Large intestine (tissue), 3 donors: ENCODE data around the gene NUDT5. TPM values are rescaled to one million over a fixed set of nuclear protein-coding genes. Genes with fewer than 3 reads are reported as not detected.

Experiments
- DNase-seq, 2 donors: peaks; one replicate each; pipeline versions ENCODE4 v3.0.0 to v3.0.0-alpha.2; 2013
- H3K27ac ChIP-seq: one replicate; pipeline ENCODE4 v1.5.1; 2013; ENCODE audit warnings: low read length
- H3K27me3 ChIP-seq: 2 replicates; pipeline ENCODE4 v1.6.1; 2013; ENCODE audit warnings: low read length; ENCODE audit not compliant: control insufficient read depth, insufficient read depth
- H3K36me3 ChIP-seq: 2 replicates; pipeline ENCODE4 v1.6.1; 2013; ENCODE audit warnings: low read length; ENCODE audit not compliant: control insufficient read depth, insufficient read depth
- H3K4me1 ChIP-seq: one replicate; pipeline ENCODE4 v1.6.1; 2013; ENCODE audit warnings: low read length; ENCODE audit not compliant: control insufficient read depth, insufficient read depth
- H3K4me3 ChIP-seq: one replicate; pipeline ENCODE4 v1.5.1; 2013; ENCODE audit warnings: low read length
- H3K9me3 ChIP-seq: one replicate; pipeline ENCODE4 v1.6.1; 2013; ENCODE audit warnings: mild to moderate bottlenecking, low read depth, low read length, moderate library complexity; ENCODE audit not compliant: control insufficient read depth
- whole genome bisulfite sequencing: methylation state at CpG from one replicate; pipeline ENCODE4 v1.1.5; 2013; ENCODE audit warnings: low lambda C conversion rate; ENCODE audit not compliant: insufficient coverage; 5-methylcytosine and 5-hydroxymethylcytosine counted together
- polyA plus RNA-seq: library from polyadenylated mRNA; unstranded; fragments of 120-200 nt; gene quantifications from one replicate; pipeline ENCODE4 v1.2.1, GENCODE V29; 2013

NUDT5 gene
- polyA plus RNA-seq, 1 donor: 45.9 TPM

DNA sequence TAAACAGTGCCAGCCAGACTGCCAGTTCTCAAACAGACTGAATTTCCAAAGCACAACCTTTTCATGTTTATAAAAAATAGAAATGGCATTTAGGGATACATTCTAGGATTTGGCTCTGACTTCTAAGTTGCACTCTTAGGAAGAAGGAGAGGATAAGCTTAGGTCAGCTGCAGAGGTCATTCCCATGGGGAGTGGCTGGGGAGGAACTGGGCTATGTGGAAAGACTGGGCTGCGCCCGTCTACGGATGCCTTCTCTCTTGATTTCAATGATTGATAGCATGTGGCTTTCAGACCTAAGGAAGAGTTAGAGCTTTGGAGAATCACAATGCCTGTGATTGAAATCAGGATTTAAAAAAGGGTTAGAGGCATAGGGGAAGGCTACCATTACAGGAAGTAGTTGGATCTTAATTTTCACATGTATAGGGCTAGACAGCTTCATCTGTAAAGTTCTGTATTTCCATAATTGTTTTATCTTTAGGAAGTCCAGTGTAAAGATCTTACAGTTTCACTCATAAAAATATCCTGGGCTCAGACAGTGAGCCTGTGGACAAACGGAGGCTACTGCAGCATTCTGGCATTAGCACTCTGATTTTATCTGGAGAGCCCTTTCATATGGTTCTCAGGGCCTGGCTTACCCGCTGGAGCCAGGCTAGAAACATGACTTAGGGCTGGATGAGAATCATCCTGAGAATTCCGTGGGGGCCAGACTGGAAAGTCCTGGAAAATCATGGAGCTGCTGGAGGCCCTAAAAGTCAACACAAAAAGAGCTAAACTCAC, 29.5 kb downstream of the NUDT5 start:
- Histone ChIP-seq H3K27me3 (no peaks in the 10 kb centered on the region), H3K9me3 (no peaks in the 10 kb centered on the region), H3K4me3 (no peak overlapping the region), H3K27ac (no peak overlapping the region), H3K4me1 (no peaks in the 10 kb centered on the region), H3K36me3 (peaks cover 69% of the 10 kb centered on the region)
- no peak for DNase-seq
- no CpG with 5 or more reads among the region's 6 CpGs for WGBS

DNA sequence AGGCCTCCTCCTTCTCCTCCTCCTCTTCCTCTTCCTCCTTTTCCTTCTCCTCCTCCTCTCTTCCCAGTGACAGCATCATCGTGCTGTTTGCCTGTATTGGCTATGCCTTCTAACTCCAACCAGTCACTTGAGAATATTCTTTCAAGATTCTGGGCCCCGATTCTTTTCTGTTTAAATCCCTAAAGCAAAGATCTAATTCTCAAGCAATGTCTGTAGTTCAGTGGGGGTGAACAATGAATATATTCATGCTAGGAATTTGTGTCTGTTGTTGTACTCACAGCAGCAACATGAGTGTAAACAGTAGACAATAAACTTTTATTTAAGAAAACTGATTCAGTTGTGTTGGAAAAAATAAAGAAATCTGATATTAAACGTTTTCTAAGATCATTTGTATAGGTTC, 30.7 kb downstream of the NUDT5 start:
- no peak overlapping the region for H3K4me3 ChIP-seq
- no peaks in the 10 kb centered on the region for H3K4me1 ChIP-seq
- H3K9me3 ChIP-seq: no peaks in the 10 kb centered on the region
- H3K27ac ChIP-seq: no peak overlapping the region
- DNase-seq: no peak
- H3K27me3 ChIP-seq: no peaks in the 10 kb centered on the region
- WGBS: 63% methylated on average over 2 of the region's 3 CpGs
- peaks cover 68% of the 10 kb centered on the region for H3K36me3 ChIP-seq

DNA sequence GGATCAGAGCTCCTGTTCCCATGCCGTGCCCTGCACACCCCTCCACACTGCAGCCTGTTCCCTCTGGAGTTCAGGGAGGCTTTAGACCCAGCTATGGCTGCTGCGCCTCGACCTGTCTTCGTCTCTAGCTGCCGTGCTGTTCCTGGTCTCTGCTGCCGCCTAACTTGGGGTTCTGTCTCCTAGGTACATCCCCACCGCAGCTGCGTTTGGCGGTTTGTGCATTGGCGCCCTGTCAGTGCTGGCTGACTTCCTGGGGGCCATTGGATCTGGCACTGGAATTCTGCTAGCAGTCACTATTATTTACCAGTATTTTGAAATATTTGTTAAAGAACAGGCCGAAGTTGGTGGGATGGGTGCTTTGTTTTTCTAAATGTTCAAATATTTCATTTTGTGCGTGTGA, 31.6 kb downstream of the NUDT5 start:
- 83% methylated on average over 1 of the region's 12 CpGs for WGBS
- Histone ChIP-seq H3K4me3 (no peak overlapping the region), H3K4me1 (no peaks in the 10 kb centered on the region), H3K36me3 (peaks cover 59% of the 10 kb centered on the region), H3K27me3 (no peaks in the 10 kb centered on the region), H3K27ac (no peak overlapping the region), H3K9me3 (no peaks in the 10 kb centered on the region)
- DNase-seq: no peak

DNA sequence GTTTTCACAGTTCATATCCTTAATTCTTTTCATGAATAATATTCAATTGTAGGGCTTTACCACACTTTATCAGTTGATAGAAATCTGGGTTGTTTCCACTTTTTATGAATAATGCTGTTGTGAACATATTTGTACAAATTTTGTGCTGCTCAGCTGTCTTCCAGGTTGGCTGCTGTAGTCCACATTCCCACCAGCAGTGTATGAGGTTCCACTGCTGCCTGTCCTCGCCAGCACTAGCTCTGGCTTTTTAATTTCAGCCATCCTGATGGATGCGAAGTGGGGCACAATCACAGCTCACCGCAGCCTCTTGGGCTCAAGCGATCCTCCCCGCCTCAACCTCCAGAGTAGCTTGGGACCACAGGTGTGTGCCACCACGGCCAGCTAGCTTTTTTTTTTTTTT, 32.8 kb downstream of the NUDT5 start:
- Histone ChIP-seq H3K36me3 (peaks cover 58% of the 10 kb centered on the region), H3K27ac (no peak overlapping the region), H3K4me3 (no peak overlapping the region), H3K9me3 (no peaks in the 10 kb centered on the region), H3K4me1 (no peaks in the 10 kb centered on the region), H3K27me3 (no peaks in the 10 kb centered on the region)
- no CpG with 5 or more reads among the region's 6 CpGs for WGBS
- no peak for DNase-seq

DNA sequence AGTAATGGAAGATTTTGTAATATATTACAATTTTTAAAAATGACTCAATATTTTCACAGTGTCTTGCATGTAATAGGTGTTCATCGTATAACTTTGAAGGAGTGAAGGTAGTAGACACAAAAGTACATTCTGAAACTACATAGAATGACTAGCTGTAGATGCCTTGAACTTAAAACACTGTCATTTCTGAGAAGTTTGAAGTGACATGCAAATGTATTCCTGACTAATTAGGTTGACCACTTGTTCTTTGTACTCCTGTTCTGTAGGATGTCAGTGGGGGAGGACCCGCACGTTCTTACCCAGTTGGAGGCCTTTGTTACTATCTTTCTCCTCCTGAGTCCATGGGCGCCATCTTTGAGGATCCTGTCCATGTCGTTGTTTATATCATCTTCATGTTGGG, 35.0 kb downstream of the NUDT5 start:
- Histone ChIP-seq H3K4me3 (no peak overlapping the region), H3K27ac (no peak overlapping the region), H3K4me1 (no peaks in the 10 kb centered on the region), H3K9me3 (no peaks in the 10 kb centered on the region), H3K36me3 (peaks cover 46% of the 10 kb centered on the region), H3K27me3 (no peaks in the 10 kb centered on the region)
- DNase-seq: no peak
- WGBS: 100% methylated on average over 2 of the region's 5 CpGs

DNA sequence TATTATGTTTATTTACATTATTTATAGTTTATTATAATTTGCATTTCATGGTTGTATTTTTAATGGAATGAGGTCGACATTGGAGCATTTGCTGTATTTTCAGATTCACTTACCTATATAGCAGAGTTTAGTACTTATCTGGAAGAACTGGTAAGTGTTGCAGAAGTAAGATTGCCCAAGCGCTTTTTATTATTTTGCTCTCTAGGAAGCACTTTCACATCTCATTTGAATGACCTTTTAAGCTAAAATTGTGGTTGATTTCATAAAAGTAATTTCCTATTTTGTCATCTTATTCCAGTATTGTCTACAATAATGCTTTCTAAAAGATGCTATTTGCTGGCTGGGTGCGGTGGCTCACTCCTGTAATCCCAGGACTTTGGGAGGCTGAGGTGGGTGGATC, 37.6 kb downstream of the NUDT5 start:
- 93% methylated on average over 2 of the region's 3 CpGs for WGBS
- H3K4me3 ChIP-seq: no peak overlapping the region
- no peaks in the 10 kb centered on the region for H3K9me3 ChIP-seq
- no peak overlapping the region for H3K27ac ChIP-seq
- peaks cover 35% of the 10 kb centered on the region for H3K36me3 ChIP-seq
- H3K27me3 ChIP-seq: no peaks in the 10 kb centered on the region
- no peak for DNase-seq
- H3K4me1 ChIP-seq: no peaks in the 10 kb centered on the region

DNA sequence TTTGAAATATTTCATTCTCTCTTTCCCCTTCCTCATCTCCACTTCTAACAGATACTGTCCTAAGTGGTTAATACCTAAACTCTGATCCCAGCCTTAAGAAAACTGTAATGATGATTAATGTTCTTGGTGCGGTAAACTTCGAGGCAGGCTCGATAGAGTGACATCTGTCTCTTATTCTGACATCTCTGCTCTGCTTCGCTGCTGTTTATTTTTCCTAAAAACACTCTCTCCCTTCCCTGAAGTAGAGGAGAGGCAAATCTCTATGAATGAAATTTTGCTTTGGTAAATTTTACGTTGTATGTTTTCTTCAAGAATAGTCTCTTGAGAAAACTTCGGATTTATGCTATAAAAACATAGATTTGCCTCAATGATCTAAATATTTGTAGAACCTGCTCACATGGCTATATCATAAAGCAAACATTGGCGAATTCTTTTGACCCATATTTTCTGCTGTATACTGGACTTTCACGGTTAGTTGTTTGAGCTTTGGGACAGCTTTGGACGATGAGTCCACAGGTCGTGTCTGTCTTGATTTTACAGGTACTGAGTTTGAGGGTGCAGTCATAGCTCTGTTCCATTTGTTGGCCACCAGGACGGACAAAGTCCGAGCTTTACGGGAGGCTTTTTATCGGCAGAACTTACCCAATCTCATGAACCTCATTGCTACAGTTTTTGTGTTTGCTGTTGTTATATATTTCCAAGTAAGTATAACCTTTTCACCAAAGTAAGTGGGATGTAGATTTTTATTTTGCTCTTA, 39.1 kb downstream of the NUDT5 start:
- peak; percentile 51 to 55 for DNase-seq
- WGBS: 50% methylated on average over 2 of the region's 14 CpGs
- H3K36me3 ChIP-seq: peaks cover 24% of the 10 kb centered on the region
- no peak overlapping the region for H3K27ac ChIP-seq
- no peaks in the 10 kb centered on the region for H3K9me3 ChIP-seq
- H3K4me3 ChIP-seq: no peak overlapping the region
- no peaks in the 10 kb centered on the region for H3K27me3 ChIP-seq
- no peaks in the 10 kb centered on the region for H3K4me1 ChIP-seq

DNA sequence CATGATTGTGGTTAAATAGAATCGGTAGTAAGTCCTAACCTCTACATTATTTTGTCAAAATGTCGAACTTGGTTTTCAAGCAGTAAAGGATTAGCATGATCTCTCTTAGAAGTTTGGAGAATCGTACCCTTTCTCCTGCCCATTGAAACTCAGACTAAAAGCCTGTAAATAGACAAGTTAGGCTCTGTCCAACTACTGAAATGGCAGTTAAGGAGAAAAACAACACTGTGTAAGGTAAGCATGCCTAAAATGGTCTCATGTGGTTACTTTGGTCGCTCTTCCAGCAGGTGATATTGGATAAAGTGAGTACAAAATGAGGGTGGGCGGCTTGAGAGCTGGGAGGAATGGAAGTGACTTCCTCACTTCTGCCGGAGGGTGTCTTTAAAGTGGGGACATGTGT, 41.2 kb downstream of the NUDT5 start:
- H3K9me3 ChIP-seq: no peaks in the 10 kb centered on the region
- H3K27me3 ChIP-seq: no peaks in the 10 kb centered on the region
- no peak overlapping the region for H3K27ac ChIP-seq
- WGBS: no CpG with 5 or more reads among the region's 6 CpGs
- H3K4me3 ChIP-seq: no peak overlapping the region
- DNase-seq: no peak
- no peaks in the 10 kb centered on the region for H3K4me1 ChIP-seq
- peaks cover 22% of the 10 kb centered on the region for H3K36me3 ChIP-seq

DNA sequence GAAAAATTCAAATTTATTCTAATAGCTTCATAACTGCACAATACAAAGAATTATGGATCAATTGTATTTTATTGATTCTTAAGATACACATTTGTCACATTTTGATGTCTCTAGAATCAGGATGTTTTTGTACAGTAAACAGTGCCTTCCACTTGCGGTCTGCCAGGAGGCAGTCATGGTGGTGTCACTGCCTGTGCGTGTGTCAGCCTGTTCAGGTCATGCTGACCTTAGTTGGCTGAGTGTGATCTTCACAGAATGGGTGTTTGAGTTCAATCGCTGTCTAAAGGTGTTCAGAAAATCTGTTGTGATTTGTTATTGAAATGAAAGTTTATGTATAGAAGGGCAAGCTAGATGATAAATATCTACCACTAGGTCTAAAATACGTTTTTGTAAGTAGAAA, 45.5 kb downstream of the NUDT5 start:
- H3K27ac ChIP-seq: no peak overlapping the region
- no peaks in the 10 kb centered on the region for H3K27me3 ChIP-seq
- DNase-seq: no peak
- H3K9me3 ChIP-seq: no peaks in the 10 kb centered on the region
- H3K36me3 ChIP-seq: peaks cover 11% of the 10 kb centered on the region
- WGBS: 75% methylated on average over 2 of the region's 4 CpGs
- H3K4me1 ChIP-seq: no peaks in the 10 kb centered on the region
- no peak overlapping the region for H3K4me3 ChIP-seq

DNA sequence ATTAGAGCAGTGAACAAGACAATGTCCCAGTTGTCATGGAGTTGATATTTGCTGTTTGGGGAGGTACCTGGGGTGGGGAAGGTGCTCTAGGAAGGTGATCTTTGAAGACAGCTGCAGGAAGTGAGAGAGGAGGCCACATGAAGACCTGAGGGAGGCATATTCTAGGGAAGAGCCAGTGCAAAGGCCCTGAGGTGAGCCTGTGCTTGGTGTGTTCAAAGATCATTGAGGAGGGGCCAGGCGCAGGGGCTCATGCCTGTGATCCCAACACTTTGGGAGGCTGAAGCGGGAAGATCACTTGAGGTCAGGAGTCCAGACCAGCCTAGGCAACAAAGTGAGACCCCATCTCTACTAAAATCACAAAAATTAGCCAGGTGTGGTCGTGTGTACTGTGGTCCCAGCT, 51.2 kb downstream of the NUDT5 start:
- H3K36me3 ChIP-seq: peaks cover 24% of the 10 kb centered on the region
- no peak overlapping the region for H3K27ac ChIP-seq
- no CpG with 5 or more reads among the region's 3 CpGs for WGBS

More for the DNA sequence above, 51.2 kb downstream of the NUDT5 start:
- Histone ChIP-seq H3K4me1 (no peaks in the 10 kb centered on the region), H3K27me3 (no peaks in the 10 kb centered on the region), H3K4me3 (no peak overlapping the region), H3K9me3 (no peaks in the 10 kb centered on the region)
- no peak for DNase-seq
